Right atrium auricular region (tissue), 2 donors: ENCODE data around the gene GABRR3. TPM values are rescaled to one million over a fixed set of nuclear protein-coding genes. Genes with fewer than 3 reads are reported as not detected.

Experiments
- DNase-seq: peaks from one replicate; pipeline ENCODE4 v3.0.0-alpha.2; 2019; ENCODE audit warnings: low spot score
- H3K27ac ChIP-seq, 2 donors: fragments of 200-600 bp; sonication (generic); 1 replicate in 1 of 2; 2 replicates in 1 of 2; pipeline ENCODE4 v1.5.1; 2016 to 2019
- H3K27me3 ChIP-seq, 2 donors: fragments of 200-600 bp; sonication (generic); one replicate each; pipeline versions ENCODE4 v1.5.1 to v1.6.0; 2017 to 2019
- H3K36me3 ChIP-seq: fragments of 200-600 bp; sonication (generic); one replicate; pipeline ENCODE4 v1.5.1; 2016
- H3K4me1 ChIP-seq, 2 donors: fragments of 200-600 bp; sonication (generic); one replicate each; pipeline versions ENCODE4 v1.5.1 to v1.6.0; 2017 to 2019
- H3K4me3 ChIP-seq, 2 donors: fragments of 200-600 bp; sonication (generic); 1 replicate in 1 of 2; 2 replicates in 1 of 2; pipeline ENCODE4 v1.5.1; 2017 to 2019; ENCODE audit warnings: mild to moderate bottlenecking in 1 of 2, moderate library complexity in 1 of 2
- H3K9me3 ChIP-seq, 2 donors: fragments of 200-600 bp; sonication (generic); one replicate each; pipeline ENCODE4 v1.5.1; 2019
- CTCF ChIP-seq, 2 donors: fragments of 200-600 bp; sonication (generic); IDR thresholded peaks; one replicate each; pipeline ENCODE4 v1.5.1; 2019; ENCODE audit warnings: antibody characterized with exemption in 2 of 2
- total RNA-seq, 2 donors: library from RNA; depleted of rRNA; stranded (reverse); fragments of >200 nt; gene quantifications; one replicate each; pipeline ENCODE4 v1.1.0, GENCODE V29; 2016

The GABRR3 gene
- total RNA-seq, 2 donors from 2014 or later = not detected

DNA sequence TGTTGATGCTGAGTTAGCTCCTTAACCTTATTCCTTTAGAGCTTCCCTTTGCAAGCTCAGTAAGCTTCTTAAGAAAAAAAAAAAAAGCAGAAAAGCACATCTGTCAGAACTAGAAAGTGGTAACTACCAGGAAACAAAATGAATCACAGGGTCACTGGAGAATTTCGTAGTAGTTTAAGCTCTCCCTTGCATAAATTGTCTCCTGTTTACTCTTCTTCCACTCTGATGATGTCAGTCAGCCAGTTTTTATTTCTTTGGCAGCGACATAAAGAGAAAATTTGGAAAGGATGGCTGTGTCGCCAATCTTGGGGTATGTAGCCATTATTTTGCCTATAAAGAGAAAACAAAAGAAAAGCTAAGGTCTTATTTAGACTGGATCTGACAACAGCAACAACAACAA, 3.2 kb upstream of the GABRR3 start:
- Histone ChIP-seq H3K27me3 (no peaks in the 10 kb centered on the region), H3K36me3 (no peaks in the 10 kb centered on the region), H3K4me1 (no peaks in the 10 kb centered on the region), H3K4me3 (no peak overlapping the region), H3K27ac (no peak overlapping the region), H3K9me3 (peaks cover 0 to 13% of the 10 kb centered on the region in 2 donors)
- TF ChIP-seq CTCF (IDR thresholded peaks at IDR 0.05) = no peak
- no peak for DNase-seq

DNA sequence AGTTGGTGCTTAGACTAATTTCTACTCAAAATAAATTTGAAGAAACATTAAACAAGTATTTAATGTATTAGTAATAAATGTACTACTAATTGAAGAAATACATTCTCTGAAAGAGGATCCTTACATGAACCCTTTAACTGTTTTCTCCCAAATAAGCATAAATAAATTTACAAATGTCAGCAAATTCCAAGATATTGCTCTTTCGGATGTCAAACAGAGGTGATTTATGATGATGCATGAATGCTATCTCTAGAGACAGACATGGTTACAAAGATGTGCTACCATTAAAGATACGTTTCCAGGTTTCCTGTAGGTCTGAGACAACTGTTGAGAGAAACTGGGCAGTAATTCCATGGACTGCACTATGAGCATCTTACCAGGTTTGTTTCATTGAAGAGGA, 629 bp downstream of the GABRR3 start:
- no peak overlapping the region for H3K27ac ChIP-seq
- no peaks in the 10 kb centered on the region for H3K36me3 ChIP-seq
- no peak overlapping the region for H3K4me3 ChIP-seq
- H3K9me3 ChIP-seq = no peaks in the 10 kb centered on the region
- H3K27me3 ChIP-seq = no peaks in the 10 kb centered on the region
- TF ChIP-seq CTCF (IDR thresholded peaks at IDR 0.05) = no peak
- no peaks in the 10 kb centered on the region for H3K4me1 ChIP-seq
- no peak for DNase-seq

GRCh38 chr3:98034036-98034435, 1.1 kb downstream of the GABRR3 start:
- H3K4me3 ChIP-seq = no peak overlapping the region
- no peak overlapping the region for H3K27ac ChIP-seq
- TF ChIP-seq CTCF (IDR thresholded peaks at IDR 0.05) = no peak
- no peaks in the 10 kb centered on the region for H3K27me3 ChIP-seq
- no peaks in the 10 kb centered on the region for H3K4me1 ChIP-seq
- no peak for DNase-seq
- no peaks in the 10 kb centered on the region for H3K36me3 ChIP-seq
- H3K9me3 ChIP-seq = no peaks in the 10 kb centered on the region

DNA sequence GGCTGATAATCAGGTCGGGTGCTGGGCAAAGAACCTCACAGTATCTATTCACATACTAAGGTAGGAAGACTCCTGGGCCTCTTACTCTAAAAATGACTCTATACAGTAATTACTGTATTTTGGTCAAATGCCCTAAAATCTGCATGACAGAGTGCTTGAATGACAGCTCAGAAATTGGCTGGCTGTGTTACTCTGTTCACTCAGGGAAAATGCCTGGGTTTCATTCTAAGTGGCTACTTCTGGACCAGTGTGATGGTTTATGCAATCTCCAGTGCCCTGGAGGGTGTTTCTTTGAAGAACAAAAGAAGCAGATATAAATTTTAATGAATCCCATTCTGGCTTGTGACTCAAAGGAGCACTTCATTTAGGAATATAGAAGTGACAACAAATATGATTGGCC, 2.2 kb downstream of the GABRR3 start:
- no peak overlapping the region for H3K4me3 ChIP-seq
- no peaks in the 10 kb centered on the region for H3K4me1 ChIP-seq
- H3K27me3 ChIP-seq = no peaks in the 10 kb centered on the region
- DNase-seq = no peak
- no peak for TF ChIP-seq CTCF (IDR thresholded peaks at IDR 0.05)
- H3K27ac ChIP-seq = no peak overlapping the region
- H3K36me3 ChIP-seq = no peaks in the 10 kb centered on the region
- H3K9me3 ChIP-seq = no peaks in the 10 kb centered on the region

DNA sequence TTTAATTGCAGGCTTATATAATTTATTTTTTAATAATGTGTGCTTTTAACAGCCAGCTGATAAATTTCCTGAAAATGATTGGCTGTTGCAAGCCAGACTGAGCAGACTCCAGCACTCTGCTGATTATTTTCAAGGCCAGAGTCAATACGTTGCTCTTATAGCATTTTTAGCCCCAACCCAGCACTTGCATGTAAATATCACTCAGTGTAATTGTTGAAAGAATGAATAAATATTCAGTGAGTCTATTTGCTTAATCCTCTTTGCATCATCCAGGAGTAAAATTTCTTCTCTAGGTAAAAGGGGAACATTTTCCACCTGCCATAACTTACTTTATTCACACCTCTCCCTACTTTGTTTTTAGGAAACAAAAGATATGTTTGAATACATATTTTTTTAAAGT, 2.9 kb downstream of the GABRR3 start:
- TF ChIP-seq CTCF (IDR thresholded peaks at IDR 0.05) = no peak
- H3K36me3 ChIP-seq = no peaks in the 10 kb centered on the region
- no peak for DNase-seq
- no peaks in the 10 kb centered on the region for H3K9me3 ChIP-seq
- no peak overlapping the region for H3K4me3 ChIP-seq
- H3K4me1 ChIP-seq = no peaks in the 10 kb centered on the region
- H3K27ac ChIP-seq = no peak overlapping the region
- H3K27me3 ChIP-seq = no peaks in the 10 kb centered on the region

- H3K36me3 ChIP-seq = no peaks in the 10 kb centered on the region
- H3K27me3 ChIP-seq = no peaks in the 10 kb centered on the region
- H3K27ac ChIP-seq = no peak overlapping the region
- no peaks in the 10 kb centered on the region for H3K9me3 ChIP-seq
- DNase-seq = no peak
- H3K4me3 ChIP-seq = no peak overlapping the region
- no peak for TF ChIP-seq CTCF (IDR thresholded peaks at IDR 0.05)
- no peaks in the 10 kb centered on the region for H3K4me1 ChIP-seq
Measured at GRCh38 chr3:98029083-98029482, 6.0 kb downstream of the GABRR3 start.
